Prostate gland (tissue), 2 donors: ENCODE results near the gene RANGAP1.

ENCODE experiments used
- POLR2A ChIP-seq: fragments of 450-650 bp; IDR thresholded peaks from one replicate; pipeline ENCODE4 v1.6.1; 2016; ENCODE audit warnings: antibody characterized with exemption, mild to moderate bottlenecking
- POLR2AphosphoS5 ChIP-seq: sonication (generic); formaldehyde crosslinking; IDR thresholded peaks from one replicate; pipeline ENCODE4 v1.6.1; 2017; ENCODE audit warnings: antibody characterized with exemption
- TF ChIP-seq, protein P1 (sequence below), 4 experiments: fragments of 200-600 bp in 2 of 4; fragments of 450-650 bp in 2 of 4; sonication (generic) in 2 of 4; IDR thresholded peaks; 1 replicate in 3 of 4; 2 replicates in 1 of 4; pipeline ENCODE4 v1.5.1; 2016 to 2019; ENCODE audit warnings: antibody characterized with exemption in 4 of 4, mild to moderate bottlenecking in 2 of 4, moderate library complexity in 2 of 4

DNA sequence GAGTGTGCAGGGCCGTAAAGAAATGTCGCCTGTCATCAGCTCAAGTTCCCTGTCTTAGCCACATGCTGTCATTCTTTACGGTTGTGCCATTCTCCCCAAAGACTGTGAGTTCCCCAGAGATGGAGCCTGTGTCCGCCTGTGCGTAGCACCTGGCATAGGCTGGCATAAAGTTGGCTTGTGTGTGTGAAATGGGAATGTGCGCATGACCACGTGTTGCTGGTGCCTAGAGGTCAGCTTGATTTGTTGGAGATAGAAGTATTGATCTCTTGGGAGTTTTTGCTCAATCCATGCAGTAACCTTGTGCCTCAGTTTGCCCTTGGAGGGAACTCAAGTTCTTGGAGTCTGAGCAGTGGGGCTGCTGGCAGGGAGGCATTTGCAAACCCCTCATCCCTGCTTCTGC, 54.6 kb downstream of the RANGAP1 start:
- TF ChIP-seq POLR2AphosphoS5: no peak
- TF ChIP-seq, protein P1, sequence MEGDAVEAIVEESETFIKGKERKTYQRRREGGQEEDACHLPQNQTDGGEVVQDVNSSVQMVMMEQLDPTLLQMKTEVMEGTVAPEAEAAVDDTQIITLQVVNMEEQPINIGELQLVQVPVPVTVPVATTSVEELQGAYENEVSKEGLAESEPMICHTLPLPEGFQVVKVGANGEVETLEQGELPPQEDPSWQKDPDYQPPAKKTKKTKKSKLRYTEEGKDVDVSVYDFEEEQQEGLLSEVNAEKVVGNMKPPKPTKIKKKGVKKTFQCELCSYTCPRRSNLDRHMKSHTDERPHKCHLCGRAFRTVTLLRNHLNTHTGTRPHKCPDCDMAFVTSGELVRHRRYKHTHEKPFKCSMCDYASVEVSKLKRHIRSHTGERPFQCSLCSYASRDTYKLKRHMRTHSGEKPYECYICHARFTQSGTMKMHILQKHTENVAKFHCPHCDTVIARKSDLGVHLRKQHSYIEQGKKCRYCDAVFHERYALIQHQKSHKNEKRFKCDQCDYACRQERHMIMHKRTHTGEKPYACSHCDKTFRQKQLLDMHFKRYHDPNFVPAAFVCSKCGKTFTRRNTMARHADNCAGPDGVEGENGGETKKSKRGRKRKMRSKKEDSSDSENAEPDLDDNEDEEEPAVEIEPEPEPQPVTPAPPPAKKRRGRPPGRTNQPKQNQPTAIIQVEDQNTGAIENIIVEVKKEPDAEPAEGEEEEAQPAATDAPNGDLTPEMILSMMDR (IDR thresholded peaks at IDR 0.05): no peak
- no peak for TF ChIP-seq POLR2A
